ENCODE results near the gene MBTPS1. TPM values are rescaled to one million over a fixed set of nuclear protein-coding genes. Genes with fewer than 3 reads are reported as not detected.

Gene MBTPS1
- total RNA-seq, 1 experiment from 2014 or later: 46.9 TPM

GRCh38 chr16:84159007-84159406 is 42.3 kb upstream of the MBTPS1 start:
- Mint-ChIP-seq H3K4me1 (no peaks in the 10 kb centered on the region), H3K27ac (no peak overlapping the region), H3K36me3 (no peaks in the 10 kb centered on the region), H3K9me3 (no peaks in the 10 kb centered on the region), H3K27me3 (ENCODE audit: low read depth) (peaks cover 2% of the 10 kb centered on the region), H3K4me3 (no peak overlapping the region)
- no peak for TF ChIP-seq ELF4 (CRISPR knock-in tag; IDR thresholded peaks at IDR 0.05; ENCODE audit: low read depth)
- no peak for TF ChIP-seq NR1H2 (CRISPR knock-in tag; IDR thresholded peaks at IDR 0.05)
- no peak for TF ChIP-seq EMX1 (CRISPR knock-in tag; IDR thresholded peaks at IDR 0.05)
- no peak for TF ChIP-seq MXD4 (CRISPR knock-in tag; IDR thresholded peaks at IDR 0.05; ENCODE audit: borderline replicate concordance)
- TF ChIP-seq, protein P1, sequence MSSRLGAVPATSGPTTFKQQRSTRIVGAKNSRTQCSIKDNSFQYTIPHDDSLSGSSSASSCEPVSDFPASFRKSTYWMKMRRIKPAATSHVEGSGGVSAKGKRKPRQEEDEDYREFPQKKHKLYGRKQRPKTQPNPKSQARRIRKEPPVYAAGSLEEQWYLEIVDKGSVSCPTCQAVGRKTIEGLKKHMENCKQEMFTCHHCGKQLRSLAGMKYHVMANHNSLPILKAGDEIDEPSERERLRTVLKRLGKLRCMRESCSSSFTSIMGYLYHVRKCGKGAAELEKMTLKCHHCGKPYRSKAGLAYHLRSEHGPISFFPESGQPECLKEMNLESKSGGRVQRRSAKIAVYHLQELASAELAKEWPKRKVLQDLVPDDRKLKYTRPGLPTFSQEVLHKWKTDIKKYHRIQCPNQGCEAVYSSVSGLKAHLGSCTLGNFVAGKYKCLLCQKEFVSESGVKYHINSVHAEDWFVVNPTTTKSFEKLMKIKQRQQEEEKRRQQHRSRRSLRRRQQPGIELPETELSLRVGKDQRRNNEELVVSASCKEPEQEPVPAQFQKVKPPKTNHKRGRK (CRISPR knock-in tag; IDR thresholded peaks at IDR 0.05; ENCODE audit: borderline replicate concordance): no peak
- no peak for TF ChIP-seq SMAD4 (CRISPR knock-in tag; IDR thresholded peaks at IDR 0.05)
- TF ChIP-seq ZBTB43 (CRISPR knock-in tag; IDR thresholded peaks at IDR 0.05): no peak
- no peak for TF ChIP-seq CBFB (CRISPR knock-in tag; IDR thresholded peaks at IDR 0.05; ENCODE audit: low read depth)
- TF ChIP-seq CREB1 (CRISPR knock-in tag; IDR thresholded peaks at IDR 0.05): no peak
- no peak for TF ChIP-seq TEAD4 (CRISPR knock-in tag; IDR thresholded peaks at IDR 0.05)
- TF ChIP-seq, protein P2, sequence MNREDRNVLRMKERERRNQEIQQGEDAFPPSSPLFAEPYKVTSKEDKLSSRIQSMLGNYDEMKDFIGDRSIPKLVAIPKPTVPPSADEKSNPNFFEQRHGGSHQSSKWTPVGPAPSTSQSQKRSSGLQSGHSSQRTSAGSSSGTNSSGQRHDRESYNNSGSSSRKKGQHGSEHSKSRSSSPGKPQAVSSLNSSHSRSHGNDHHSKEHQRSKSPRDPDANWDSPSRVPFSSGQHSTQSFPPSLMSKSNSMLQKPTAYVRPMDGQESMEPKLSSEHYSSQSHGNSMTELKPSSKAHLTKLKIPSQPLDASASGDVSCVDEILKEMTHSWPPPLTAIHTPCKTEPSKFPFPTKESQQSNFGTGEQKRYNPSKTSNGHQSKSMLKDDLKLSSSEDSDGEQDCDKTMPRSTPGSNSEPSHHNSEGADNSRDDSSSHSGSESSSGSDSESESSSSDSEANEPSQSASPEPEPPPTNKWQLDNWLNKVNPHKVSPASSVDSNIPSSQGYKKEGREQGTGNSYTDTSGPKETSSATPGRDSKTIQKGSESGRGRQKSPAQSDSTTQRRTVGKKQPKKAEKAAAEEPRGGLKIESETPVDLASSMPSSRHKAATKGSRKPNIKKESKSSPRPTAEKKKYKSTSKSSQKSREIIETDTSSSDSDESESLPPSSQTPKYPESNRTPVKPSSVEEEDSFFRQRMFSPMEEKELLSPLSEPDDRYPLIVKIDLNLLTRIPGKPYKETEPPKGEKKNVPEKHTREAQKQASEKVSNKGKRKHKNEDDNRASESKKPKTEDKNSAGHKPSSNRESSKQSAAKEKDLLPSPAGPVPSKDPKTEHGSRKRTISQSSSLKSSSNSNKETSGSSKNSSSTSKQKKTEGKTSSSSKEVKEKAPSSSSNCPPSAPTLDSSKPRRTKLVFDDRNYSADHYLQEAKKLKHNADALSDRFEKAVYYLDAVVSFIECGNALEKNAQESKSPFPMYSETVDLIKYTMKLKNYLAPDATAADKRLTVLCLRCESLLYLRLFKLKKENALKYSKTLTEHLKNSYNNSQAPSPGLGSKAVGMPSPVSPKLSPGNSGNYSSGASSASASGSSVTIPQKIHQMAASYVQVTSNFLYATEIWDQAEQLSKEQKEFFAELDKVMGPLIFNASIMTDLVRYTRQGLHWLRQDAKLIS (CRISPR knock-in tag; IDR thresholded peaks at IDR 0.05; ENCODE audit: borderline replicate concordance): no peak
- no peak for TF ChIP-seq ZNF263 (CRISPR knock-in tag; IDR thresholded peaks at IDR 0.05; ENCODE audit: low read depth)
- TF ChIP-seq GABPB1 (CRISPR knock-in tag; IDR thresholded peaks at IDR 0.05): no peak
- no peak for TF ChIP-seq ZNF232 (CRISPR knock-in tag; IDR thresholded peaks at IDR 0.05)
- TF ChIP-seq, protein P3, sequence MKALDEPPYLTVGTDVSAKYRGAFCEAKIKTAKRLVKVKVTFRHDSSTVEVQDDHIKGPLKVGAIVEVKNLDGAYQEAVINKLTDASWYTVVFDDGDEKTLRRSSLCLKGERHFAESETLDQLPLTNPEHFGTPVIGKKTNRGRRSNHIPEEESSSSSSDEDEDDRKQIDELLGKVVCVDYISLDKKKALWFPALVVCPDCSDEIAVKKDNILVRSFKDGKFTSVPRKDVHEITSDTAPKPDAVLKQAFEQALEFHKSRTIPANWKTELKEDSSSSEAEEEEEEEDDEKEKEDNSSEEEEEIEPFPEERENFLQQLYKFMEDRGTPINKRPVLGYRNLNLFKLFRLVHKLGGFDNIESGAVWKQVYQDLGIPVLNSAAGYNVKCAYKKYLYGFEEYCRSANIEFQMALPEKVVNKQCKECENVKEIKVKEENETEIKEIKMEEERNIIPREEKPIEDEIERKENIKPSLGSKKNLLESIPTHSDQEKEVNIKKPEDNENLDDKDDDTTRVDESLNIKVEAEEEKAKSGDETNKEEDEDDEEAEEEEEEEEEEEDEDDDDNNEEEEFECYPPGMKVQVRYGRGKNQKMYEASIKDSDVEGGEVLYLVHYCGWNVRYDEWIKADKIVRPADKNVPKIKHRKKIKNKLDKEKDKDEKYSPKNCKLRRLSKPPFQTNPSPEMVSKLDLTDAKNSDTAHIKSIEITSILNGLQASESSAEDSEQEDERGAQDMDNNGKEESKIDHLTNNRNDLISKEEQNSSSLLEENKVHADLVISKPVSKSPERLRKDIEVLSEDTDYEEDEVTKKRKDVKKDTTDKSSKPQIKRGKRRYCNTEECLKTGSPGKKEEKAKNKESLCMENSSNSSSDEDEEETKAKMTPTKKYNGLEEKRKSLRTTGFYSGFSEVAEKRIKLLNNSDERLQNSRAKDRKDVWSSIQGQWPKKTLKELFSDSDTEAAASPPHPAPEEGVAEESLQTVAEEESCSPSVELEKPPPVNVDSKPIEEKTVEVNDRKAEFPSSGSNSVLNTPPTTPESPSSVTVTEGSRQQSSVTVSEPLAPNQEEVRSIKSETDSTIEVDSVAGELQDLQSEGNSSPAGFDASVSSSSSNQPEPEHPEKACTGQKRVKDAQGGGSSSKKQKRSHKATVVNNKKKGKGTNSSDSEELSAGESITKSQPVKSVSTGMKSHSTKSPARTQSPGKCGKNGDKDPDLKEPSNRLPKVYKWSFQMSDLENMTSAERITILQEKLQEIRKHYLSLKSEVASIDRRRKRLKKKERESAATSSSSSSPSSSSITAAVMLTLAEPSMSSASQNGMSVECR (CRISPR knock-in tag; IDR thresholded peaks at IDR 0.05; ENCODE audit: borderline replicate concordance): no peak
- TF ChIP-seq TEAD1 (CRISPR knock-in tag; IDR thresholded peaks at IDR 0.05): no peak
- POLR2A ChIA-PET: no interaction called here
- DNase-seq (ENCODE audit: low spot score) (no peak), ATAC-seq (peak; percentile 39; the same call in 1 of the 2 replicates)
- CTCF ChIA-PET: interaction anchor here (0.9 kb wide), 1 partner anchor 28 kb away, joined by 4 read pairs; the partner anchor contains the start of gene TAF1C
